Measurements from ENCODE around the gene GRID1.

GRID1 gene

GRCh38 chr10:86312701-86313270 is 53.8 kb downstream of the GRID1 start:
- no peak for DNase-seq

GRCh38 chr10:86311906-86312305 is 54.7 kb downstream of the GRID1 start:
- no peak for DNase-seq

GRCh38 chr10:86311190-86311589 is 55.4 kb downstream of the GRID1 start:
- DNase-seq, result no peak

GRCh38 chr10:86310702-86311101 is 55.9 kb downstream of the GRID1 start:
- no peak for DNase-seq

- no peak for DNase-seq
Measured at GRCh38 chr10:86310291-86310690, 56.3 kb downstream of the GRID1 start.

- DNase-seq, result no peak
Measured at GRCh38 chr10:86308056-86308455, 58.5 kb downstream of the GRID1 start.

- DNase-seq, result peak; percentile 26
Measured at GRCh38 chr10:86306628-86307278, 59.8 kb downstream of the GRID1 start.

- no peak for DNase-seq
Measured at GRCh38 chr10:86305521-86305920, 61.1 kb downstream of the GRID1 start.

GRCh38 chr10:86304436-86304835 is 62.2 kb downstream of the GRID1 start:
- no peak for DNase-seq

- DNase-seq, result no peak
Measured at GRCh38 chr10:86303626-86304025, 63.0 kb downstream of the GRID1 start.

- DNase-seq, result no peak
Measured at GRCh38 chr10:86301971-86302370, 64.6 kb downstream of the GRID1 start.

- DNase-seq, result no peak
Measured at GRCh38 chr10:86300931-86301830, 65.4 kb downstream of the GRID1 start.

- DNase-seq, result no peak
Measured at GRCh38 chr10:86300399-86300925, 66.1 kb downstream of the GRID1 start.

- DNase-seq, result no peak
Measured at GRCh38 chr10:86299562-86299961, 67.0 kb downstream of the GRID1 start.

GRCh38 chr10:86298501-86299001 is 68.0 kb downstream of the GRID1 start:
- no peak for DNase-seq

- DNase-seq, result no peak
Measured at GRCh38 chr10:86295791-86296190, 70.8 kb downstream of the GRID1 start.

- DNase-seq, result no peak
Measured at GRCh38 chr10:86295351-86295750, 71.2 kb downstream of the GRID1 start.

- no peak for DNase-seq
Measured at GRCh38 chr10:86294346-86295265, 72.0 kb downstream of the GRID1 start.

GRCh38 chr10:86293396-86293791 is 73.2 kb downstream of the GRID1 start:
- DNase-seq, result no peak

GRCh38 chr10:86292462-86293395 is 73.9 kb downstream of the GRID1 start:
- DNase-seq, result no peak

Data from stimulated activated CD4-positive, alpha-beta T cell treated with anti-CD3 and anti-CD28 coated beads, Interleukin-15, amount 100 ng/mL, for 24 hours (primary cell).